Stimulated activated CD4-positive, alpha-beta T cell treated with anti-CD3 and anti-CD28 coated beads, Interleukin-2, amount 100 ng/mL, for 48 hours (primary cell): ENCODE measurements around the gene LRRC18.

Experiments
- DNase-seq, 2 donors: peaks; one replicate each; pipeline ENCODE4 v3.0.0-alpha.2; 2020

The LRRC18 gene

GRCh38 chr10:48905311-48905710 is 34.3 kb downstream of the LRRC18 start:
- no peak for DNase-seq

- no peak for DNase-seq
Observed at GRCh38 chr10:48904861-48905260, 34.8 kb downstream of the LRRC18 start.

- no peak for DNase-seq
Observed at GRCh38 chr10:48903151-48903550, 36.5 kb downstream of the LRRC18 start.

- no peak for DNase-seq
Observed at GRCh38 chr10:48902096-48902495, 37.5 kb downstream of the LRRC18 start.

GRCh38 chr10:48901319-48901718 is 38.3 kb downstream of the LRRC18 start:
- DNase-seq: no peak

- no peak for DNase-seq
Observed at GRCh38 chr10:48900371-48900801, 39.3 kb downstream of the LRRC18 start.

GRCh38 chr10:48899781-48900180 is 39.9 kb downstream of the LRRC18 start:
- DNase-seq: no peak

GRCh38 chr10:48898426-48898825 is 41.2 kb downstream of the LRRC18 start:
- DNase-seq: no peak

- no peak for DNase-seq
Observed at GRCh38 chr10:48897441-48897790, 42.2 kb downstream of the LRRC18 start.

- no peak for DNase-seq
Observed at GRCh38 chr10:48896756-48897440, 42.7 kb downstream of the LRRC18 start.

- no peak for DNase-seq
Observed at GRCh38 chr10:48895803-48896195, 43.8 kb downstream of the LRRC18 start.

- no peak for DNase-seq
Observed at GRCh38 chr10:48894911-48895802, 44.5 kb downstream of the LRRC18 start.

- DNase-seq: no peak
Observed at GRCh38 chr10:48890888-48891850, 48.5 kb downstream of the LRRC18 start.

- DNase-seq: no peak
Observed at GRCh38 chr10:48887982-48888381, 51.7 kb downstream of the LRRC18 start.

GRCh38 chr10:48885376-48885775 is 54.3 kb downstream of the LRRC18 start:
- no peak for DNase-seq

GRCh38 chr10:48884179-48885045 is 55.2 kb downstream of the LRRC18 start:
- no peak for DNase-seq

GRCh38 chr10:48883701-48884100 is 55.9 kb downstream of the LRRC18 start:
- no peak for DNase-seq

GRCh38 chr10:48882881-48883280 is 56.8 kb downstream of the LRRC18 start:
- DNase-seq: no peak

- no peak for DNase-seq
Observed at GRCh38 chr10:48881937-48882336, 57.7 kb downstream of the LRRC18 start.

- DNase-seq: no peak
Observed at GRCh38 chr10:48880016-48880705, 59.5 kb downstream of the LRRC18 start.

- DNase-seq: no peak
Observed at GRCh38 chr10:48879451-48879850, 60.2 kb downstream of the LRRC18 start.
